Measurements from ENCODE around the gene C1S.

- TF ChIP-seq, protein P1, sequence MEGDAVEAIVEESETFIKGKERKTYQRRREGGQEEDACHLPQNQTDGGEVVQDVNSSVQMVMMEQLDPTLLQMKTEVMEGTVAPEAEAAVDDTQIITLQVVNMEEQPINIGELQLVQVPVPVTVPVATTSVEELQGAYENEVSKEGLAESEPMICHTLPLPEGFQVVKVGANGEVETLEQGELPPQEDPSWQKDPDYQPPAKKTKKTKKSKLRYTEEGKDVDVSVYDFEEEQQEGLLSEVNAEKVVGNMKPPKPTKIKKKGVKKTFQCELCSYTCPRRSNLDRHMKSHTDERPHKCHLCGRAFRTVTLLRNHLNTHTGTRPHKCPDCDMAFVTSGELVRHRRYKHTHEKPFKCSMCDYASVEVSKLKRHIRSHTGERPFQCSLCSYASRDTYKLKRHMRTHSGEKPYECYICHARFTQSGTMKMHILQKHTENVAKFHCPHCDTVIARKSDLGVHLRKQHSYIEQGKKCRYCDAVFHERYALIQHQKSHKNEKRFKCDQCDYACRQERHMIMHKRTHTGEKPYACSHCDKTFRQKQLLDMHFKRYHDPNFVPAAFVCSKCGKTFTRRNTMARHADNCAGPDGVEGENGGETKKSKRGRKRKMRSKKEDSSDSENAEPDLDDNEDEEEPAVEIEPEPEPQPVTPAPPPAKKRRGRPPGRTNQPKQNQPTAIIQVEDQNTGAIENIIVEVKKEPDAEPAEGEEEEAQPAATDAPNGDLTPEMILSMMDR (IDR thresholded peaks at IDR 0.05) = no peak
- TF ChIP-seq POLR2A (IDR thresholded peaks at IDR 0.05) = no peak
Observed at GRCh38 chr12:7072035-7072434, 11.5 kb downstream of the C1S start.
